ENCODE data around the gene AP1S2.

DNA sequence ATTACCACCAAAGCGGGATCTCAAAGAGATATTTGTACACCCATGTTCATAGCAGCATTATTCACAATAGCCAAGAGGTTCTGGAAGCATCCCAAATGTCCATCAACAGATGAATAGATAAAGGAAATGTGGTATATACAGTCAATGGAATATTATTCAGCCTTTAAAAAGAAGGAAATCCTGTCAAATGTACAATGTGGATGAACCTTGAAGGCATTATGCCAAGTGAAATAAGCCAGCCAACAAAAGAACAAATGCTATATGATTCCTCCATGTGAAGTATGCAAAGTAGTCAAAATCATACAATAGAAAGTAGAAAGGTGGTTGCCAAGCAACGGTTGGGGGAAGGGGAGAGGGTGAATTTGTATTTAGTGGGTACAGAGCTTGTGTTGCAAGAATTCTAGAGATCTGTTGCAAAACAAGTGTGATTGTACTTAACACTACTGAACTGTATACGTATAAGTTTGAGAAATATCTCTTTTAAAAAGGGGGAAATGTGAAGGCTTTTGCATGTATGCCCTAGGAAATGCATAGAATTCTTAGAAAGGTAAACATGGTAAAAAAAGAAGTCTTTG, 69.3 kb downstream of the AP1S2 start:
- TF ChIP-seq POLR2A (IDR thresholded peaks at IDR 0.05; ENCODE audit: low read length) (no peak), GATA1 (IDR thresholded peaks at IDR 0.05; ENCODE audit: low read depth, low read length) (no peak)
